Measurements from ENCODE around the gene DEGS2. TPM values are rescaled to one million over a fixed set of nuclear protein-coding genes. Genes with fewer than 3 reads are reported as not detected.

DEGS2 gene
- total RNA-seq, 1 experiment from 2014 or later: 5.1 TPM

DNA sequence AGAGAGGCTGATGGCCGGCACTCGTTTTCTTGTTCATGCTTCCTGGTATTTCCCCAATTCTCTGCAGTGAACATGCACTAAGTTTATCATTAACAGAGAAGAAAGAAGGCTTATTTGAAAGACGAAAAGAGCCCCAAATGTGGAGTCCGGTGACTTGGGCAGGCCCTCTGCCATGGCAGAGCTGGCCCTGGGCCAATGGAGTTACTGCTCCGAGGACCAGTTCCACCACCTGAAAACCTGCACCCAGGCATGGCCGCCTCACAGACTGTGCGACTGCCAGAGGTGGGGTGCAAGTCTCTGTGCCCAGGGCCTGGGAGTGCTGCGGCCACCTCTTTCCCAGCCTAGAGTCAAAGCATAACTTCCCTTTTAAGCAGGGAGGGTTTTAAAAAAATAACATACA lies 24.9 kb downstream of the DEGS2 start:
- BruUV-seq (replicated peaks): no TSS peak
- H3K27me3 ChIP-seq (replicated peaks; ENCODE audit: control insufficient read depth, insufficient read depth, low read length): no peaks in the 10 kb centered on the region
- TF ChIP-seq, protein P1, sequence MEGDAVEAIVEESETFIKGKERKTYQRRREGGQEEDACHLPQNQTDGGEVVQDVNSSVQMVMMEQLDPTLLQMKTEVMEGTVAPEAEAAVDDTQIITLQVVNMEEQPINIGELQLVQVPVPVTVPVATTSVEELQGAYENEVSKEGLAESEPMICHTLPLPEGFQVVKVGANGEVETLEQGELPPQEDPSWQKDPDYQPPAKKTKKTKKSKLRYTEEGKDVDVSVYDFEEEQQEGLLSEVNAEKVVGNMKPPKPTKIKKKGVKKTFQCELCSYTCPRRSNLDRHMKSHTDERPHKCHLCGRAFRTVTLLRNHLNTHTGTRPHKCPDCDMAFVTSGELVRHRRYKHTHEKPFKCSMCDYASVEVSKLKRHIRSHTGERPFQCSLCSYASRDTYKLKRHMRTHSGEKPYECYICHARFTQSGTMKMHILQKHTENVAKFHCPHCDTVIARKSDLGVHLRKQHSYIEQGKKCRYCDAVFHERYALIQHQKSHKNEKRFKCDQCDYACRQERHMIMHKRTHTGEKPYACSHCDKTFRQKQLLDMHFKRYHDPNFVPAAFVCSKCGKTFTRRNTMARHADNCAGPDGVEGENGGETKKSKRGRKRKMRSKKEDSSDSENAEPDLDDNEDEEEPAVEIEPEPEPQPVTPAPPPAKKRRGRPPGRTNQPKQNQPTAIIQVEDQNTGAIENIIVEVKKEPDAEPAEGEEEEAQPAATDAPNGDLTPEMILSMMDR (IDR thresholded peaks at IDR 0.05; ENCODE audit: insufficient read depth in 1 of 2, low read depth in 1 of 2, low read length in 1 of 2, severe bottlenecking in 1 of 2, unreplicated experiment in 1 of 2): no peak
- ChIA-PET CTCF (no interaction called here), POLR2A (no interaction called here)
- H3K36me3 ChIP-seq (ENCODE audit: control insufficient read depth, insufficient read depth, low read length): no peaks in the 10 kb centered on the region
- intact Hi-C loops (cut with micrococcal nuclease; ENCODE audit: unreplicated experiment): no loop called here
- Mint-ChIP-seq H3K9me3 (ENCODE audit: unreplicated experiment) (no peaks in the 10 kb centered on the region), H3K27ac (ENCODE audit: unreplicated experiment) (no peak overlapping the region), H3K27me3 (ENCODE audit: insufficient read depth, unreplicated experiment) (no peaks in the 10 kb centered on the region), H3K4me1 (ENCODE audit: low read depth, unreplicated experiment) (peaks cover 14% of the 10 kb centered on the region), H3K4me3 (ENCODE audit: unreplicated experiment) (no peak overlapping the region), H3K36me3 (ENCODE audit: insufficient read depth, unreplicated experiment) (peaks cover 6% of the 10 kb centered on the region)
- peaks cover 15% of the 10 kb centered on the region for H3K4me1 ChIP-seq
- H3K4me3 ChIP-seq (ENCODE audit: low read depth, low read length): no peak overlapping the region
- no peaks in the 10 kb centered on the region for H3K9me3 ChIP-seq
- DNase-seq: no peak

DNA sequence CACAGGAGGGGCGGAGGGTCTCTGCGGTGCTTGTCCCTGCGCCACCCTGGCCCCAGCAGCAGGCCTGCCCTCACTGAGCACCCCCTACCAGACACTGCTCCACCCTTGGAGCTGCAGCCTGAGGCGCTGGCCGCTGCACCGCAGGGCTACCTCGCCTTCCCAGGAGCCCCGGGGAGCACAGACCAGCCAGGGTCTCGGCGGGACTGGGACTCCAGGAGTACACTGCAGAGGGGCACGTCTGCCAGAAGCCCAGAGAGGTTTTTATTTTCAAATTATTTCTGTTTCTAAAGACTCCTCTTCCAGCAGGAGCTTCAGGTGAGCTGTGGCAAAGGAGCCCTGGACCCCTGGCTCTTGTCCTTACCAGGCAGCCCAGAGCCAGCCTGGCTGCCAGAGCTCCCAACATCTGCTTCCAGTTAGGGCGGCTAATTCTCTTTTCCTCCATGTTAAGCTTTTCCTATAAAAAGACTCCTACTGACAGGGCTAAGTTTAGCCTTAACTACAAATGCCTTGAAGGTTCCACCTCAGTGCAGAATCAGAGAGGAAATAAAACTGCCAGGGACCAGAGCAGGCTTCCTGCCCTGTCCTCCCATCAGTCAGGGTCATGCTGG lies 26.4 kb downstream of the DEGS2 start:
- Mint-ChIP-seq H3K4me1 (ENCODE audit: low read depth, unreplicated experiment) (peaks cover 14% of the 10 kb centered on the region), H3K9me3 (ENCODE audit: unreplicated experiment) (no peaks in the 10 kb centered on the region), H3K36me3 (ENCODE audit: insufficient read depth, unreplicated experiment) (peaks cover 6% of the 10 kb centered on the region), H3K4me3 (ENCODE audit: unreplicated experiment) (no peak overlapping the region), H3K27ac (ENCODE audit: unreplicated experiment) (no peak overlapping the region), H3K27me3 (ENCODE audit: insufficient read depth, unreplicated experiment) (no peaks in the 10 kb centered on the region)
- intact Hi-C loops (cut with micrococcal nuclease; ENCODE audit: unreplicated experiment): no loop called here
- no peak overlapping the region for H3K4me3 ChIP-seq (ENCODE audit: low read depth, low read length)
- CTCF ChIA-PET: interaction anchor here (0.6 kb wide), 1 partner anchor 92 kb away, joined by 3 read pairs; no protein-coding TSS in a partner anchor
- no peaks in the 10 kb centered on the region for H3K36me3 ChIP-seq (ENCODE audit: control insufficient read depth, insufficient read depth, low read length)
- peaks cover 15% of the 10 kb centered on the region for H3K4me1 ChIP-seq
- TF ChIP-seq, protein P1 (IDR thresholded peaks at IDR 0.05; ENCODE audit: insufficient read depth in 1 of 2, low read depth in 1 of 2, low read length in 1 of 2, severe bottlenecking in 1 of 2, unreplicated experiment in 1 of 2): no peak
- H3K27me3 ChIP-seq (replicated peaks; ENCODE audit: control insufficient read depth, insufficient read depth, low read length): no peaks in the 10 kb centered on the region
- DNase-seq: no peak
- BruUV-seq (replicated peaks): no TSS peak
- POLR2A ChIA-PET: no interaction called here
- no peaks in the 10 kb centered on the region for H3K9me3 ChIP-seq

DNA sequence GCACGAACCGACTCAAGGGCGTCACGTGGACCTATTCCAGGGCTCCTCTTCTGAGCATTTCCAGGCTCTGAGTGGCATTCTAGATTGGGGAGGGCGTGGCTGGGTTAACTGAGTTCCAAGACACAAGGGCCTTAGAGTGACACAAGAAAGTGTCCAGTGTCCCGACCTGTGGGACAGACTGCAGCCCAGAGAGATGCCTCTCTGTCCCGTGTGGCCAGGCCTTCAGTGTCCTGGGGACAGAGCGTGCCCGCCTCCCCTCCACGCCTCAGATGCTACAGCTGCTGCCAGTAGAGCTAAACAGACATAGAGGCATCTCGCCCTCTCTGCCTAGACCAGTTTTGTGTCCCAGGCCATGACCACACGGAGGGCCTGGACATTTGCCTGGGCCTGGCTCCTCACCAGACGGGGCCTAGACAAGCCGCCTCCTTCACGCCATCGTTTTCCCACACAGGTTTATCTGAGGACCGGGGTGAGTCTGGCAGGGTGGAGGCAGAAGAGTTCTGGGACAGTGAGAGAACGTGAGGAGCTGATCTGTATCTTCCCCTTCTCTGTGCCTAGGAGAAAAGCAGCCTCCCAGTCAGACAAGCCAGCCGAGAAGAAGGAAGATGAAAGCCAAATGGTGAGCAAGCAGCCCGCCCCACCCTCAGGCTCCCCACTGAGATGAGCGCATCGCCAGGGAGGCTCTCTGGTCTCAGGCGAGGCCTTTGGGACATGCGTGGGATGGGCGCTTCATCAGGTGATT lies 27.1 kb downstream of the DEGS2 start:
- H3K27me3 ChIP-seq (replicated peaks; ENCODE audit: control insufficient read depth, insufficient read depth, low read length): no peaks in the 10 kb centered on the region
- Mint-ChIP-seq H3K4me1 (ENCODE audit: low read depth, unreplicated experiment) (peaks cover 14% of the 10 kb centered on the region), H3K27me3 (ENCODE audit: insufficient read depth, unreplicated experiment) (no peaks in the 10 kb centered on the region), H3K4me3 (ENCODE audit: unreplicated experiment) (no peak overlapping the region), H3K27ac (ENCODE audit: unreplicated experiment) (no peak overlapping the region), H3K36me3 (ENCODE audit: insufficient read depth, unreplicated experiment) (peaks cover 6% of the 10 kb centered on the region), H3K9me3 (ENCODE audit: unreplicated experiment) (no peaks in the 10 kb centered on the region)
- no peaks in the 10 kb centered on the region for H3K9me3 ChIP-seq
- BruUV-seq (replicated peaks): no TSS peak
- intact Hi-C loops (cut with micrococcal nuclease; ENCODE audit: unreplicated experiment): no loop called here
- CTCF ChIA-PET: interaction anchor here (0.6 to 1.8 kb wide), 3 partner anchors 61 to 251 kb away, joined by 3 to 9 read pairs (median 5); no protein-coding TSS in a partner anchor
- TF ChIP-seq, protein P1 (IDR thresholded peaks at IDR 0.05; ENCODE audit: insufficient read depth in 1 of 2, low read depth in 1 of 2, low read length in 1 of 2, severe bottlenecking in 1 of 2, unreplicated experiment in 1 of 2): no peak
- H3K36me3 ChIP-seq (ENCODE audit: control insufficient read depth, insufficient read depth, low read length): no peaks in the 10 kb centered on the region
- peaks cover 15% of the 10 kb centered on the region for H3K4me1 ChIP-seq
- no peak overlapping the region for H3K4me3 ChIP-seq (ENCODE audit: low read depth, low read length)
- no peak for DNase-seq
- POLR2A ChIA-PET: no interaction called here
